K562 (cell line): ENCODE measurements around the gene TSPOAP1. TPM values are rescaled to one million over a fixed set of nuclear protein-coding genes. Genes with fewer than 3 reads are reported as not detected.

Source experiments
- DIDO1 ChIP-seq: fragments of 450-650 bp; IDR thresholded peaks from 2 replicates; pipeline ENCODE4 v1.6.1; 2016; ENCODE audit warnings: low read depth, missing biosample characterization, missing genetic modification characterization
- DMBX1 ChIP-seq: fragments of 250-450 bp; sonication (Bioruptor Pico); IDR thresholded peaks from 2 replicates; pipeline ENCODE4 v1.8.0; 2022; ENCODE audit warnings: inconsistent platforms, mild to moderate bottlenecking, moderate library complexity, borderline replicate concordance
- FOXP4 ChIP-seq: sonication (generic); formaldehyde crosslinking; IDR thresholded peaks from 2 replicates; pipeline ENCODE4 v1.8.0; 2022; ENCODE audit warnings: mild to moderate bottlenecking, missing genetic modification reagents, borderline replicate concordance
- HMG20B ChIP-seq: fragments of 250-450 bp; sonication (Bioruptor Pico); IDR thresholded peaks from 2 replicates; pipeline ENCODE4 v1.5.0; 2021; ENCODE audit warnings: mild to moderate bottlenecking
- MTF1 ChIP-seq: fragments of 250-450 bp; sonication (Bioruptor Pico); IDR thresholded peaks from 2 replicates; pipeline ENCODE4 v1.9.0; 2021; ENCODE audit warnings: moderate library complexity, mild to moderate bottlenecking, inconsistent platforms, borderline replicate concordance
- ZNF133 ChIP-seq: fragments of 250-450 bp; sonication (Bioruptor Pico); IDR thresholded peaks from 2 replicates; pipeline ENCODE4 v1.4.0; 2020; ENCODE audit warnings: mild to moderate bottlenecking
- ZNF24 ChIP-seq: fragments of 450-650 bp; IDR thresholded peaks from 2 replicates; pipeline ENCODE4 v1.6.1; 2016
- ZNF3 ChIP-seq: fragments of 250-450 bp; sonication (Bioruptor Pico); IDR thresholded peaks from 2 replicates; pipeline ENCODE4 v1.5.0; 2021; ENCODE audit warnings: mild to moderate bottlenecking, moderate library complexity
- ZNF57 ChIP-seq: fragments of 450-650 bp; formaldehyde crosslinking; IDR thresholded peaks from 2 replicates; pipeline ENCODE4 v1.4.0; 2020; ENCODE audit warnings: mild to moderate bottlenecking, moderate library complexity
- polyA plus RNA-seq, 8 experiments: library from polyadenylated mRNA; depleted of rRNA in 4 of 8; stranded (reverse) in 5 of 8; unstranded in 3 of 8; fragments of >200 nt; fragmentation: Nextera tagmentation in 2 of 8; fragmentation: Illumina TruSeq in 1 of 8; extraction: Ambion mirVana in 2 of 8; extraction: Trizol in 1 of 8; gene quantifications; 2 replicates each; pipeline versions ENCODE4 v1.2.1 to v1.2.3, GENCODE V29; 2011 to 2014; ENCODE audit warnings: inconsistent platforms in 1 of 8, missing spikeins in 1 of 8
- total RNA-seq, 7 experiments: library from RNA; depleted of rRNA in 6 of 7; stranded (reverse); fragments of >200 nt in 6 of 7; fragmentation: Illumina TruSeq in 2 of 7; extraction: Trizol in 2 of 7; gene quantifications; 2 replicates each; pipeline versions ENCODE4 v1.2.1 to v1.2.3, GENCODE V29; 2011 to 2021; ENCODE audit warnings: low replicate concordance in 1 of 7
- TF ChIP-seq, protein P1 (sequence below): fragments of 250-450 bp; sonication (Bioruptor Pico); IDR thresholded peaks from 2 replicates; pipeline ENCODE4 v1.5.0; 2021; ENCODE audit warnings: mild to moderate bottlenecking, moderate library complexity
- TF ChIP-seq, protein P2 (sequence below): fragments of 450-650 bp; IDR thresholded peaks from 2 replicates; pipeline ENCODE4 v1.6.1; 2016; ENCODE audit warnings: low read depth
- TF ChIP-seq, protein P3 (sequence below): fragments of 250-450 bp; sonication (Bioruptor Pico); IDR thresholded peaks from 2 replicates; pipeline ENCODE4 v1.4.0; 2020; ENCODE audit warnings: mild to moderate bottlenecking, moderate library complexity

The TSPOAP1 gene
- total and polyA plus RNA-seq, 9 of the 15 experiments (the other 6 are each of a cell fraction or from before 2014, with no cell fraction given), result 0.87 to 3.9 (median 1.8) TPM; not detected in 2

- TF ChIP-seq, protein P1, sequence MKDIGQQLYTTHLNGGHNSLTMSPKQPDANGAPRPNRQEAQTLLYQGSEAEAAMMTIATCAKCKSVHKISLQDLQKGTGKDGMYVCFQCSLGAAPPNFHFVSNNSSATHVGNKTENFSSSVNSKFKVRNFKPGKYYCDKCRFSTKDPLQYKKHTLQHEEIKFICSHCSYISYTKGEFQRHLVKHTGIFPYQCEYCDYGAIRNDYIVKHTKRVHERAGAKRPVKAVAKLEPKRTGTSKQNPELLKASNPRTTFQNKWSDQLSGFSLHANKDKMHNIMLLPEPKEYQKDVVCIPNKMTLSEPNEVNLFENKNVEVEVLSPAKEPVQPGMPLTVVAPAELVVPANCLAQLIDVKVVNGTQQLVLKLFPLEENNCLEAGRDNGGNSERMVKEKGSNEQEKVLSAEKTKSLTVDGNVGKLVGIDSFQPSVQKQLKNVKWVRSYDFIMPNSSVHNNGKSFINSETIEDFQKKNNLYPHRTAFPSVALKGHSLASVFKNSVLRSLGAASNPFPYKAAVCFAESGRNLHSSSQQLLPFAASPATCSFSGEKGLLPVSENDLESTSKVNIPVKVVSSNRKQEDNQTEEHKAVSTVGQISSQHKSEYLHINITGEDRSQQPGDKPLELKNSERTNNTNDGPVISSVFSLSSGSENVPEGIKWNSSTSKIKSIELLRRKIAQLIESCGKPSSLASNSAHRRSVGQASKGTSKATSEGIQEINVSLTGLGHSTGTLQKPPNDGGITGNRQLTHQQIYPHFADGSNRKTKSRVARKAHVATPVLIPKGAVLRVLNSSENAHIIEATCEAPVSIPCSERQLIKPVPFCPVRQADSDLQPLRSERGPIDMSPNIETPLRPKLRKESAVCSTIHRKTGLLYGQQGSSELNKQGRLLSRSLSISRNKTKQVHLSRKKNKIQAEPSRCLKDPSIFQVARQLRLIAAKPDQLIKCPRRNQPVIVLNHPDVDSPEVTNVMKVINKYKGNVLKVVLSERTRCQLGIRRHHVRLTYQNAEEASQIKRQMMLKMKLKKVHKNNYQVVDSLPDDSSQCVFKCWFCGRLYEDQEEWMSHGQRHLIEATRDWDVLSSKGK (CRISPR knock-in tag), result no peak
- TF ChIP-seq DIDO1 (peak; percentile 55; the same call in 1 of the 2 replicates), FOXP4 (CRISPR knock-in tag) (no peak), MTF1 (no peak), ZNF24 (peak; percentile 70), ZNF57 (CRISPR knock-in tag) (no peak), DMBX1 (peak; percentile 87; the same call in 1 of the 2 replicates), HMG20B (CRISPR knock-in tag) (no peak), ZNF133 (CRISPR knock-in tag) (no peak), ZNF3 (CRISPR knock-in tag) (no peak)
- TF ChIP-seq, protein P2, sequence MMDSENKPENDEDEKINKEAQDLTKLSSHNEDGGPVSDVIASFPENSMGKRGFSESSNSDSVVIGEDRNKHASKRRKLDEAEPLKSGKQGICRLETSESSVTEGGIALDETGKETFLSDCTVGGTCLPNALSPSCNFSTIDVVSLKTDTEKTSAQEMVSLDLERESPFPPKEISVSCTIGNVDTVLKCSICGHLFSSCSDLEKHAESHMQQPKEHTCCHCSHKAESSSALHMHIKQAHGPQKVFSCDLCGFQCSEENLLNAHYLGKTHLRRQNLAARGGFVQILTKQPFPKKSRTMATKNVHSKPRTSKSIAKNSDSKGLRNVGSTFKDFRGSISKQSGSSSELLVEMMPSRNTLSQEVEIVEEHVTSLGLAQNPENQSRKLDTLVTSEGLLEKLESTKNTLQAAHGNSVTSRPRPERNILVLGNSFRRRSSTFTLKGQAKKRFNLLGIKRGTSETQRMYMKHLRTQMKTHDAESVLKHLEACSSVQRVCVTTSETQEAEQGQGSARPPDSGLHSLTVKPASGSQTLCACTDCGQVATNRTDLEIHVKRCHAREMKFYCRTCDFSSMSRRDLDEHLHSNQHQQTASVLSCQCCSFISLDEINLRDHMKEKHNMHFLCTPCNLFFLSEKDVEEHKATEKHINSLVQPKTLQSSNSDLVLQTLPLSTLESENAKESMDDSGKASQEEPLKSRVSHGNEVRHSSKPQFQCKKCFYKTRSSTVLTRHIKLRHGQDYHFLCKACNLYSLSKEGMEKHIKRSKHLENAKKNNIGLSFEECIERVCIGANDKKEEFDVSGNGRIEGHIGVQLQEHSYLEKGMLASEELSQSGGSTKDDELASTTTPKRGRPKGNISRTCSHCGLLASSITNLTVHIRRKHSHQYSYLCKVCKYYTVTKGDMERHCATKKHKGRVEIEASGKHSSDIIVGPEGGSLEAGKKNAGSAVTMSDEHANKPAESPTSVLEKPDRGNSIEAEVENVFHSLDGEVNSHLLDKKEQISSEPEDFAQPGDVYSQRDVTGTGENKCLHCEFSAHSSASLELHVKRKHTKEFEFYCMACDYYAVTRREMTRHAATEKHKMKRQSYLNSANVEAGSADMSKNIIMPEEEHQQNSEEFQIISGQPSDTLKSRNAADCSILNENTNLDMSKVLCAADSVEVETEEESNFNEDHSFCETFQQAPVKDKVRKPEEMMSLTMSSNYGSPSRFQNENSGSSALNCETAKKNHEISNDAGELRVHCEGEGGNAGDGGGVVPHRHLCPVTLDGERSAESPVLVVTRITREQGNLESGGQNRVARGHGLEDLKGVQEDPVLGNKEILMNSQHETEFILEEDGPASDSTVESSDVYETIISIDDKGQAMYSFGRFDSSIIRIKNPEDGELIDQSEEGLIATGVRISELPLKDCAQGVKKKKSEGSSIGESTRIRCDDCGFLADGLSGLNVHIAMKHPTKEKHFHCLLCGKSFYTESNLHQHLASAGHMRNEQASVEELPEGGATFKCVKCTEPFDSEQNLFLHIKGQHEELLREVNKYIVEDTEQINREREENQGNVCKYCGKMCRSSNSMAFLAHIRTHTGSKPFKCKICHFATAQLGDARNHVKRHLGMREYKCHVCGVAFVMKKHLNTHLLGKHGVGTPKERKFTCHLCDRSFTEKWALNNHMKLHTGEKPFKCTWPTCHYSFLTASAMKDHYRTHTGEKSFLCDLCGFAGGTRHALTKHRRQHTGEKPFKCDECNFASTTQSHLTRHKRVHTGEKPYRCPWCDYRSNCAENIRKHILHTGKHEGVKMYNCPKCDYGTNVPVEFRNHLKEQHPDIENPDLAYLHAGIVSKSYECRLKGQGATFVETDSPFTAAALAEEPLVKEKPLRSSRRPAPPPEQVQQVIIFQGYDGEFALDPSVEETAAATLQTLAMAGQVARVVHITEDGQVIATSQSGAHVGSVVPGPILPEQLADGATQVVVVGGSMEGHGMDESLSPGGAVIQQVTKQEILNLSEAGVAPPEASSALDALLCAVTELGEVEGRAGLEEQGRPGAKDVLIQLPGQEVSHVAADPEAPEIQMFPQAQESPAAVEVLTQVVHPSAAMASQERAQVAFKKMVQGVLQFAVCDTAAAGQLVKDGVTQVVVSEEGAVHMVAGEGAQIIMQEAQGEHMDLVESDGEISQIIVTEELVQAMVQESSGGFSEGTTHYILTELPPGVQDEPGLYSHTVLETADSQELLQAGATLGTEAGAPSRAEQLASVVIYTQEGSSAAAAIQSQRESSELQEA, result no peak
- TF ChIP-seq, protein P3, sequence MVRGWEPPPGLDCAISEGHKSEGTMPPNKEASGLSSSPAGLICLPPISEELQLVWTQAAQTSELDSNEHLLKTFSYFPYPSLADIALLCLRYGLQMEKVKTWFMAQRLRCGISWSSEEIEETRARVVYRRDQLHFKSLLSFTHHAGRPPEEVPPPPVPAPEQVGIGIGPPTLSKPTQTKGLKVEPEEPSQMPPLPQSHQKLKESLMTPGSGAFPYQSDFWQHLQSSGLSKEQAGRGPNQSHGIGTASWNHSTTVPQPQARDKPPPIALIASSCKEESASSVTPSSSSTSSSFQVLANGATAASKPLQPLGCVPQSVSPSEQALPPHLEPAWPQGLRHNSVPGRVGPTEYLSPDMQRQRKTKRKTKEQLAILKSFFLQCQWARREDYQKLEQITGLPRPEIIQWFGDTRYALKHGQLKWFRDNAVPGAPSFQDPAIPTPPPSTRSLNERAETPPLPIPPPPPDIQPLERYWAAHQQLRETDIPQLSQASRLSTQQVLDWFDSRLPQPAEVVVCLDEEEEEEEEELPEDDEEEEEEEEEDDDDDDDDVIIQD (CRISPR knock-in tag), result no peak
These were observed 7.3 kb upstream of the TSPOAP1 start (continued) for GRCh38 chr17:58335779-58336455.
